Suppressor macrophage treated with lipopolysaccharide for 4 hours (primary cell): ENCODE results near the gene PTPN21.
A peak's percentile ranks its signal among the peaks of the same experiment; 100 is the strongest.

ENCODE experiments used
- DNase-seq: peaks from one replicate; pipeline ENCODE4 v3.0.0-alpha.2; 2020

Gene PTPN21

GRCh38 chr14:88503754-88504406, 50.9 kb downstream of the PTPN21 start:
- no peak for DNase-seq

DNA sequence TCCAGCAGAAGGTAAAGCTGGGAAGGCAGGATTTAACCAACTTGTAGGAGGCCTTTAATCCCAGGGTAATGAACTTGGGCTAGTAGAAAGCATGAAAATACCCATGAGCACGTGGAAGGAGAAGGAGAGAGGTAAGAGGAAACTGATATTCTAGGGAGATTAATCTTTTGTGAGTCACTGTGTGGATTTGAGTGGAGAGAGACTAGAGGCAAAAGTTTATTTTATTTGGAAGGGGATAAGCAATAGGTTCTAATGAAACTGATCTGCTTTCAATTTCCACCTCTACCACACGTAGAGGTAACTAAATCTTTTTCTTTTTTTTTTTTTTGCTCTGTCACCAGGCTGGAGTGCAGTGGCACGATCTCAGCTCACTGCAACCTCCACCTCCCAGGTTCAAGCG, 52.1 kb downstream of the PTPN21 start:
- DNase-seq: no peak

- no peak for DNase-seq
Measured at GRCh38 chr14:88500611-88501010, 54.2 kb downstream of the PTPN21 start.

DNA sequence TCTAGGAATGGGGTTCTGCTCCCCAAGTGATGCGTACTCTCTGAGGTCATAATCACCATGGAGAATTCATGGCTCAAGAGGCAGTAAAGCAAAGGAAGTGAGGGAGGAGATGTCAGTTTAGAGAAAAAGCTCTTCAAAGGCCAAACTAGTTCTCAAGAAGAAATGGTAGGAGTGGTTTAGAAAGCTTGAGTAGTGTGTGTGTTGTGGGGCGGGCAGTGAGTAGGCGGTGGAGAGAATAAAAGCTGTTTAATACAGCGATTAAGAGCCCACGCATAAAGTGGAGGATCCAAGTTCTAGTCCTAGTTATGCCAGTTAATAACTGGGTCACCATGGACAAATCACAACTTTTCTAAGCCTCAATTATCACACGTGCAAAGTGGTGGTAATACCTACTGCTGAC, 55.6 kb downstream of the PTPN21 start:
- no peak for DNase-seq

- no peak for DNase-seq
Measured at GRCh38 chr14:88496414-88496813, 58.4 kb downstream of the PTPN21 start.

GRCh38 chr14:88493392-88494185, 61.2 kb downstream of the PTPN21 start:
- no peak for DNase-seq

DNA sequence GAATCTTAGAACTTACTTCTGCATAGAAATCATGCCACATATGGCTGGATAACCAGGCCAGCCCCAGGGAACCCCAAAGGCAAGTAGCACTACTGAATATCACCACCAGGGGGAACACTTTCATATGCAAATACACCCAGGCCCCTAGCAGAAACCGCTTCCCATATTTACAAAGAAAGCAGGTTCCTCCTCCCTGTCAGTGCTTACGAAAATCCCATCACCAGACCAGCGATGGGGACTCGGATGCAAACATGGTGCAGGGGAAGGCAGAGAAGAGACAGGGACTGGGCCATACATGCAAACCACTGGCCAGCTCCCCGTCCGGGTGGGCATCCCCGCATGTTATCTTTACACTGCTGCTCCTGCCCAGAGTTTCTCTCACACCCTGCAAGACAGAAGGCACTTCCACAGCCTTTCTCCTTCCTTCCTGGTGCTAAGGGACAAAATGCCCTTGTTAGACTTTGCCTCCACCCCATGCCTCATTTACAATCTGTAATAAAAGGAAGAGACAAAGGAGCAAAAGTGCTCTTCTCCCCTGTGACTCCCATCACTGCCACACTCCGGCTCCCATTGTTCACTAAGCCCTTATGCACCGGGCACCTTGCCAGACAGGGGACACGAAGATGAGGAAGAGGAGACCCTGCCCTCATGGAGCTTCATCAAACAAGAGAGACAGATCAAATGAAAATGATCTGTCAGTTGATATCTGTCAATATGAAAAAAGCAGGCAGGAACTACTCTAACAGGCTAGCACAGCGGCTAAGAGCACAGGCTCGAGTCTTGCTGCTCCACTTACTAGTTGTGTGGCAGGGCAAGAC, 62.3 kb downstream of the PTPN21 start:
- peak; percentile 90 for DNase-seq

DNA sequence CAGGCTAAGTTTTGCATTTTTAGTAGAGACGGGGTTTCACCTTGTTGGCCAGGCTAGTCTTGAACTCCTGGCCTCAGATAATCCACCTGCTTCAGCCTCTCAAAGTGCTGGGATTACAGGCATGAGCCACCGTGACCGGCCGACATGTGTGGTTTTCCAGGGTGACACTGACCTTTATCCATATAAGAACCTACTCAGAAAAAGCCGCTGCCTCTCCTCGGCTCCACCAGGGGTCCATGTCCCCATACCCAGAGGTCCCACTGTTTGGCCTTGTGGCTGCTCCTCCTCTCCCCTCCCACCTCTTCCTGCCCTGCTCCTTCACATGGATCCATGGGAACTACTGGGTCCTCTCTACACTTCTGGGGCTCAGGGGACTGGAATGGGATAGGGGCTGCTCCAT, 64.6 kb downstream of the PTPN21 start:
- no peak for DNase-seq

DNA sequence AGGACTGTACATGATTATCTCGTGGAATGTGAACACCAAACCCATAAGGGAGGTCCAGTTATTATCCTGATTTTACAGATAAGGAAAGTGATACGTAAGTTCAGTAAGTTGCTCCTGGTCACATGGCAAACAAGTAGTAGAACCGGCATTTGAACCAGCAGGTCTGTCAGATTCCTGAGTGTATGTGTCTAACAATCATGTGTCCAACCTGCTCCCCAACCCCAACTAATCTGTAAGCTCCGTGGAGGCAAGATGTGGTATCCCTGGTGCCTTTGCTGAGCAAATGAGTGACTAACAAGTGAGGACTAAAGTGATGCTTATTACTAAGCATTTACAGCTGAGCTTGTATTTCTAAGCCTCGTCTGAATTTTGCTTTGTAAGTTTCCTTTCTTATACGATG, 65.9 kb downstream of the PTPN21 start:
- DNase-seq: no peak

- no peak for DNase-seq
Measured at GRCh38 chr14:88488081-88488480, 66.7 kb downstream of the PTPN21 start.

DNA sequence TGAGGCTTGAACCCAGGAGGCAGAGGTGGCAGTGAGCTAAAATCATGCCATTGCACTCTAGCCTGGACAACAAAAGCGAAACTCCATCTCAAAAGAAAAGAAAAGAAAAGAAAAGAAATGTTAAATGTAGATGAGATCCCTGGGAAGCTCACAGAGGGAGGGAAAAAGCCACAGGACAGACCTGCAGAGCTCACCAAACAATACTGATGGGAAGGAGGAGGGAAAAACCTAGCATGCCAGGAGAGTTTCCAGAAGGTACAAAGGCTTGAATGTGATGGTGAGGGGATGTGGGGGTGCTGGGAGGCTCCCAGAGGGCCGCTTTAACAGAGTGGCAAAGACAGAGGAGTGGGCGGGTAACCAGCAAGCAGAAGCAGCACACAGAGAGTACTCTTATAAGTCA, 72.3 kb downstream of the PTPN21 start:
- DNase-seq: no peak

GRCh38 chr14:88481794-88482193, 73.0 kb downstream of the PTPN21 start:
- DNase-seq: no peak

GRCh38 chr14:88481059-88481458, 73.7 kb downstream of the PTPN21 start:
- no peak for DNase-seq

GRCh38 chr14:88479574-88479987, 75.2 kb downstream of the PTPN21 start:
- DNase-seq: no peak

DNA sequence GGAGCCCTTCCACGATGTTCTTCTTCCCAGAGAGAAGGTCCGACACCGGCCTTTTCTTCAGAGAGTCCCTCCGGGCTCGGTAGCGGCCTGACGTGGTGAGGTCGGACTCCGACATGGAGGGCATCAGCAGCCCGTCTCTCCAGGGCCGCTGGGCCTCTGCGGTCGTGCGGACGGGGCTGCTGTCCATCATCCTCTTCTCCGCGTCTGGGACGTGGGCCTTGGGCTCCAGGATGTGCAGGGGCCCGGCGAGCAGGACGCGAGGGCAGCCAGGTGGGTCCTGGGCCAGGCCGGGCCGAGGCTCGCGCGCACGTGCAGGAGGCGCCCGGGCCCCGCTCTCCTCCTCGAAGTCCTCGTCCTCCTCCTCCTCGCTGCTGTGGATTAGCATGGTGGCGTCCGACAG, 75.9 kb downstream of the PTPN21 start:
- no peak for DNase-seq

GRCh38 chr14:88477513-88478250, 77.1 kb downstream of the PTPN21 start:
- DNase-seq: no peak

DNA sequence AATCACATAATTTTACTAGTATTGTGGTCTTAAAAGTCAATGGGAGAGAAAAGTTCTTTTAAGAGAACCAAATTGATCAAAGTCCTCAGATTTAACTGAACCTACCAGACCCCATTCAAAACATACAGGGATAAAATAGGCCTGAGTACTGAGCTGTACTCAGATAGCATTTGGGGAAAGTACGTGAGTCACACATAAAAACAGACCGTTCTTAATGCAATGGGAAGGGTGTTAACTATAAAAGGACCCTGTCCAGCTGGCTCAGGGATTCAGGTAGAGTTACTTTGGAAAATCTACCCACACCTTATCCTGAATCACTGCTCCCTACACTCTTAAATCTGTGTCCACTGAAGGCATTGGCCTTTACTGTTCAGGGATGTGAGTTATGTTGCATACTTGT, 78.0 kb downstream of the PTPN21 start:
- DNase-seq: no peak

GRCh38 chr14:88476214-88476774, 78.5 kb downstream of the PTPN21 start:
- no peak for DNase-seq

GRCh38 chr14:88473791-88474190, 81.0 kb downstream of the PTPN21 start:
- DNase-seq: no peak

DNA sequence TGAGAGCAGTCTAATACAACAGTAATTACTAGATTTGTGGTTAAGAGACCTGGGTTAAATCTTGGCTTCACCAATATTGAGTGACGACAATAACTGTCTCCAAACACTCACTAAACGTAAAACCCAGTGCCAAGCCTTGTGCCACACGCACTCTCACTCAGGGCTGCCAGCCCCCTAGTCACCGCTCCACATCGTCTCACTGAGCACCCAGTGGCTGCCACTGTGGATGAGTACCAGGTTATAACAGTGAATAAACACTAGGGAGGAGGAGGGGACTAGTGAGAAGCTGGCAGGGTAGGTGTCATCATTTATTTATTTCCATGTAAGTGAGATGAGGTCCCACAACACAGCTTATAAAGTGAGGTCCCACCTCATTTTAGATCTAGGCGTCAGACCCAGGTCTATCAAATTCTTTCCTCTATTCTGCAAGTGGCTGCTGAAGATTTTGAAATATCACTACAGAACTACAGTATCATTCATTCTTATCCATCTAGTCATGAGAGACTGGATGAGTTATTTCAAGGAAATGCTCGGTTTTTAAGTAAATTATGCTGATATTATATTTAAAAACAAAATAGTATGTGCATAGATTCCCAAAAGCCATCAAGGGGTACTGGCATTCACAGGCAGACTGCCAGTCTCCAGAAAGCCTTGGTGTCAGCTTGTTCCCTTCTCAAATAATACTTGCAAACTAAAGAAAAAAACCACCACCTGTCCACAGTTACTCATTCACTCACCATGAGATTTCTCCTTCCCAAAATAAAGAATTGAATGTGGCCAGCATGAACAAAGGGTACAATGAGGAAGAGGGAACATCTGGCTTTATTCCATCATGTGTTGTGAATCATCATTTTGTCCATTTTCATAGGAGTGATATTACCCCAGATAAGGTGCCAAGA, 84.0 kb downstream of the PTPN21 start:
- DNase-seq: no peak

DNA sequence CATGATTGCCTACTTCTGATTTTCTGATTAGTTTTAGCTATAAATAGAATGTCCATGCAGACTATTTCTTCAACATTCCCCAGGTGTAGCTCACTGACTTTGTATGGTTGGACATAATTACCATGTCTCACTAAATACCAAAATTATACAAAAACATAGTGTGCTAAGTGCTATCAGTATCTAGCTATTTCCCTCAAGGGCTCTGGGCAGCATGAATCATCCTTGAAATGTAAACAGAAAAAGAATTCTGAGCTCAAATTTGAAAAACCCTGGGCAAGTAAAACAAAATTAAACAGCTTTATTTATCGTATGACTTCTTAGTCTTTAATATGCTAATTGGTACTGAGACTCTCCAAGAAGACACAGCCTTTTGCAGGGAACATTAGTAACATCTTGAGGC, 86.4 kb downstream of the PTPN21 start:
- DNase-seq: no peak

DNA sequence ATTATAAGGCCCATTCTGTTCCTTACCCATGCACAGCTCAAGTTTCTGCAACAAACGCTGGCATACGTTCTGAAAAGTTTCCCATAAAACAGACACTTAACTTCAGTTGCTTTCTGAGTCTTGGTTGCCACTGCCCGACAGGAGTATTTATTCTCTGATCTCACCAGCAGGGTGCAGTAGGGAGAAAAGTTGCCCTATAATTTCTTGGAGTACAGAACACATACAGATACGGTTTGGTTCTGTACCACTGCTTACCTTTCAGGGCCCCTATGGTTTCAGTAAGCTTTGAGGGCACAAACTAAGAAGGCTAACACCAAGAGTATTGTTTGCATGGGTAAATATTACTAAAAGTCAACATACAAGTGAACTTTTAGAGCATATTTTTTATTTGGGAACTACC, 91.5 kb downstream of the PTPN21 start:
- peak; percentile 28 for DNase-seq
